WTC11 (cell line): ENCODE results near the gene FDXR.

Source experiments
- CTCF ChIP-seq: fragments of 200-600 bp; IDR thresholded peaks from 2 replicates; pipeline ENCODE4 v1.8.0; 2022; ENCODE audit warnings: antibody characterized with exemption
- TEAD4 ChIP-seq: sonication (generic); formaldehyde crosslinking; IDR thresholded peaks from 2 replicates; pipeline ENCODE4 v1.8.0; 2022; ENCODE audit warnings: mild to moderate bottlenecking, missing genetic modification reagents
- ZNF121 ChIP-seq: sonication (generic); formaldehyde crosslinking; IDR thresholded peaks from 2 replicates; pipeline ENCODE4 v1.8.0; 2023; ENCODE audit warnings: missing genetic modification reagents

GRCh38 chr17:74921769-74922168 is 49.0 kb upstream of the FDXR start:
- TF ChIP-seq CTCF (no peak), TEAD4 (CRISPR knock-in tag) (no peak), ZNF121 (CRISPR knock-in tag) (no peak)
